Measurements from ENCODE around the gene NFIB.

The NFIB gene

GRCh38 chr9:14180960-14181537 lies 132.9 kb downstream of the NFIB start:
- no peak for DNase-seq (ENCODE audit: low spot score)
- no peak for TF ChIP-seq CTCF (IDR thresholded peaks at IDR 0.05; ENCODE audit: borderline replicate concordance, control extremely low read depth, extremely low read depth, insufficient read depth, missing control alignments)
- in situ Hi-C loops (cut with MboI; ENCODE audit: low sequenced_read_pairs, unreplicated experiment) = no loop called here

- DNase-seq (ENCODE audit: low spot score) = no peak
- no peak for TF ChIP-seq CTCF (IDR thresholded peaks at IDR 0.05; ENCODE audit: borderline replicate concordance, control extremely low read depth, extremely low read depth, insufficient read depth, missing control alignments)
- in situ Hi-C loops (cut with MboI; ENCODE audit: low sequenced_read_pairs, unreplicated experiment) = no loop called here
Observed at GRCh38 chr9:14180093-14180959, 133.6 kb downstream of the NFIB start.

- no peak for TF ChIP-seq CTCF (IDR thresholded peaks at IDR 0.05; ENCODE audit: borderline replicate concordance, control extremely low read depth, extremely low read depth, insufficient read depth, missing control alignments)
- in situ Hi-C loops (cut with MboI; ENCODE audit: low sequenced_read_pairs, unreplicated experiment) = no loop called here
- DNase-seq (ENCODE audit: low spot score) = no peak
Observed at GRCh38 chr9:14179449-14179848, 134.5 kb downstream of the NFIB start.

GRCh38 chr9:14175778-14176177 lies 138.2 kb downstream of the NFIB start:
- TF ChIP-seq CTCF (IDR thresholded peaks at IDR 0.05; ENCODE audit: borderline replicate concordance, control extremely low read depth, extremely low read depth, insufficient read depth, missing control alignments) = no peak
- DNase-seq (ENCODE audit: low spot score) = no peak
- in situ Hi-C loops (cut with MboI; ENCODE audit: low sequenced_read_pairs, unreplicated experiment) = no loop called here

- DNase-seq (ENCODE audit: low spot score) = no peak
- TF ChIP-seq CTCF (IDR thresholded peaks at IDR 0.05; ENCODE audit: borderline replicate concordance, control extremely low read depth, extremely low read depth, insufficient read depth, missing control alignments) = no peak
- in situ Hi-C loops (cut with MboI; ENCODE audit: low sequenced_read_pairs, unreplicated experiment) = no loop called here
Observed at GRCh38 chr9:14173713-14174112, 140.2 kb downstream of the NFIB start.

GRCh38 chr9:14170973-14171596 lies 142.9 kb downstream of the NFIB start:
- DNase-seq (ENCODE audit: low spot score) = no peak
- no peak for TF ChIP-seq CTCF (IDR thresholded peaks at IDR 0.05; ENCODE audit: borderline replicate concordance, control extremely low read depth, extremely low read depth, insufficient read depth, missing control alignments)
- in situ Hi-C loops (cut with MboI; ENCODE audit: low sequenced_read_pairs, unreplicated experiment) = no loop called here
